Activated effector memory CD4-positive, alpha-beta T cell treated with anti-CD3 and anti-CD28 coated beads, Interleukin-2, amount 50 U/mL, for 16 hours (primary cell): ENCODE measurements around the gene ARNT2.

Source experiments
- DNase-seq: peaks from one replicate; pipeline ENCODE4 v3.0.0-alpha.2; 2020

ARNT2 gene

GRCh38 chr15:80604583-80605575 is 200.7 kb downstream of the ARNT2 start:
- DNase-seq: peak; percentile 27

- no peak for DNase-seq
These were observed 201.5 kb downstream of the ARNT2 start for GRCh38 chr15:80605591-80606150.

- DNase-seq: peak; percentile 4
These were observed 202.4 kb downstream of the ARNT2 start for GRCh38 chr15:80606511-80607071.

GRCh38 chr15:80607287-80607980 is 203.3 kb downstream of the ARNT2 start:
- no peak for DNase-seq

GRCh38 chr15:80608688-80609087 is 204.5 kb downstream of the ARNT2 start:
- no peak for DNase-seq

GRCh38 chr15:80609091-80609490 is 204.9 kb downstream of the ARNT2 start:
- DNase-seq: no peak

- DNase-seq: no peak
These were observed 205.3 kb downstream of the ARNT2 start for GRCh38 chr15:80609512-80609946.

- DNase-seq: no peak
These were observed 207.4 kb downstream of the ARNT2 start for GRCh38 chr15:80611543-80612080.

GRCh38 chr15:80612118-80612823 is 208.1 kb downstream of the ARNT2 start:
- no peak for DNase-seq

GRCh38 chr15:80613762-80614365 is 209.7 kb downstream of the ARNT2 start:
- DNase-seq: no peak

- DNase-seq: no peak
These were observed 210.7 kb downstream of the ARNT2 start for GRCh38 chr15:80614711-80615360.

- no peak for DNase-seq
These were observed 211.2 kb downstream of the ARNT2 start for GRCh38 chr15:80615361-80615736.

GRCh38 chr15:80615783-80616391 is 211.7 kb downstream of the ARNT2 start:
- no peak for DNase-seq

- DNase-seq: no peak
These were observed 214.7 kb downstream of the ARNT2 start for GRCh38 chr15:80618685-80619400.

- no peak for DNase-seq
These were observed 215.5 kb downstream of the ARNT2 start for GRCh38 chr15:80619680-80620079.

- no peak for DNase-seq
These were observed 216.0 kb downstream of the ARNT2 start for GRCh38 chr15:80620141-80620540.

- DNase-seq: no peak
These were observed 216.7 kb downstream of the ARNT2 start for GRCh38 chr15:80620931-80621330.

GRCh38 chr15:80626643-80627120 is 222.5 kb downstream of the ARNT2 start:
- no peak for DNase-seq

GRCh38 chr15:80629355-80629754 is 225.2 kb downstream of the ARNT2 start:
- no peak for DNase-seq

- DNase-seq: no peak
These were observed 226.8 kb downstream of the ARNT2 start for GRCh38 chr15:80630981-80631380.
